Stomach smooth muscle (tissue), 2 donors: Measurements from ENCODE around the gene UST.
"Not testable (repeated sequence)": the region's sequence is repeated elsewhere in the genome, so short reads cannot be mapped to it uniquely, and the experiment has no call there.

Experiments
- H3K27ac ChIP-seq: one replicate; pipeline ENCODE4 v1.7.0; 2013; ENCODE audit warnings: mild to moderate bottlenecking, low read length, inconsistent platforms
- H3K27me3 ChIP-seq, 2 donors: one replicate each; pipeline ENCODE4 v1.7.0; 2013; ENCODE audit warnings: low read length in 2 of 2; ENCODE audit not compliant: insufficient read depth in 2 of 2, control insufficient read depth in 1 of 2
- H3K36me3 ChIP-seq, 2 donors: one replicate each; pipeline ENCODE4 v1.7.0; 2013; ENCODE audit warnings: low read length in 2 of 2; ENCODE audit not compliant: control insufficient read depth in 2 of 2, insufficient read depth in 2 of 2
- H3K4me1 ChIP-seq: one replicate; pipeline ENCODE4 v1.7.0; 2013; ENCODE audit warnings: low read length; ENCODE audit not compliant: control insufficient read depth, insufficient read depth
- H3K4me3 ChIP-seq, 2 donors: one replicate each; pipeline ENCODE4 v1.7.0; 2013; ENCODE audit warnings: low read length in 2 of 2
- H3K9ac ChIP-seq, 2 donors: one replicate each; pipeline ENCODE4 v1.7.0; 2013; ENCODE audit warnings: low read length in 2 of 2, mild to moderate bottlenecking in 1 of 2
- H3K9me3 ChIP-seq, 2 donors: one replicate each; pipeline ENCODE4 v1.7.0; 2013; ENCODE audit warnings: low read length in 2 of 2; ENCODE audit not compliant: control insufficient read depth in 2 of 2
- donor health status: healthy.
- donor health status: Pancreatic carcinoma.

The UST gene

DNA sequence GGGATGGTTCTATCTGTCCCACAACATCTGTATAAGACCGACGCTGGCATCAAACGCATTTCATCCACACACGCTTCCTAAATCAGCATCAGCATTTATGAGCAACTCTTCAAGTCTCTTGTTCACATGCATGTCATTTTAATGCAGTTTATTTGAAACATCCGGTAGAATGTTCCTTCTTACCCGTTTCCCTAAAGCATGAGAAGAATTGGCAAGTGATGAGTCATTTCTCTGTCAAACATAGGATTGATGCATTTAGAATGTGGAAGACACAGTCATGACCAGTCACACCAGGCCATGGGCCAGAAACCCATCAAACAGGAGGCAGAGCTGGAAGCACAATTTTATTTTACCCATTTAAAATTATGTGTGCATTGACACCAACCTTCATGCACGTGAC lies 122.8 kb downstream of the UST start:
- no peaks in the 10 kb centered on the region for H3K27me3 ChIP-seq
- H3K4me3 ChIP-seq, result no peak overlapping the region
- no peak overlapping the region for H3K9ac ChIP-seq
- H3K4me1 ChIP-seq, result peaks cover 18% of the 10 kb centered on the region
- H3K27ac ChIP-seq, result no peak overlapping the region
- H3K9me3 ChIP-seq, result no peaks in the 10 kb centered on the region
- H3K36me3 ChIP-seq, result no peaks in the 10 kb centered on the region

DNA sequence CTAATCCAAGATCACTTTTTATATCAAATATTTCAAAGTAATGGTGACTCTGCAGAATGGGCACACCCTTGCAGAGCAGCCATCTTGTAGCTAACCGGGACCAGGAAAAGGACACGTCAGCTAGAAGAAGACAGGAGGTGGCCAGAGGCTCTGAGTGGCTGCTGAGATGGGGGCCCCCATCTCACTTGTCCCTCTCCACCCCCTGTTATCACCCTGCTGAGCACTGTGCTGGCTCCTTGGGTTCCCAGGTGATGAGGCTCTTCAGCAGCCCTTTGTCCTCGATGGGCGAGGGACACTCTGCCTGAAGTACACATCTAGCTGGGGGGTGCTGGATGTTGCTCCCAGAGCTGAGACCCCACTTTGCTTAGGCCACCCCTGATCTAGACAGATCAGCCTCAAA lies 126.3 kb downstream of the UST start:
- Histone ChIP-seq H3K27me3 (no peaks in the 10 kb centered on the region), H3K9ac (no peak overlapping the region), H3K36me3 (no peaks in the 10 kb centered on the region), H3K27ac (no peak overlapping the region), H3K4me3 (no peak overlapping the region), H3K4me1 (peaks cover 19% of the 10 kb centered on the region), H3K9me3 (no peaks in the 10 kb centered on the region)

- Histone ChIP-seq H3K9me3 (no peaks in the 10 kb centered on the region), H3K4me3 (no peak overlapping the region), H3K4me1 (peaks cover 19% of the 10 kb centered on the region), H3K27ac (no peak overlapping the region), H3K9ac (no peak overlapping the region), H3K27me3 (no peaks in the 10 kb centered on the region), H3K36me3 (no peaks in the 10 kb centered on the region)
These were observed 127.0 kb downstream of the UST start for GRCh38 chr6:148873868-148874267.

DNA sequence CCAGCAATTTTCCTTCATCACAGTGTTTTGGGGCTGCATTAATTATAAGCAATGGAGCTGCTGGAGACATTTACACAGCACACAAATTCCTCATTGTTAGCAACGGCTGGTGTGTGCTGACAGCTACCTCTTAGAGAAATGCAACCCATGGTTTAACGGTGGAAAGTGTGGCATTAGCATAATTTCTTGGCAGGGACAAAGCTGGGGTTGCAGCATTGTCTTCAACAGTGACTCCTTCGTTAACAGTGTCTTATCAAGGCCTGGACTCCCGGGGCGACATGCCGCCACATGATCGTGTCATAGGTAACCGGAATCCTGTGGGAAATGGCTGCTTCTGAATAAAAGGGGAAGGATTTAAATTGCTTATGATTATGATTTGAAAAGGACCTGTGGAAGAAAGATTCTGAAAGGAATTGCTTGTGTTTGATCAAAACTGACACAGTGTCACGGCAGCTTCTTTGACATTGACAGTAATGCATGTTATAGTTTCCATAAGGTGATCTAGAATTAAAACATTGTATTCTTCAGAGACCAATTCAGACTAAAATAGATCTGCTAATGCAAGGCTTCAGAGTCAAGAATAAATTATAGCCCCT lies 128.0 kb downstream of the UST start:
- H3K9ac ChIP-seq, result no peak overlapping the region
- H3K27ac ChIP-seq, result no peak overlapping the region

GRCh38 chr6:148878683-148879082 lies 131.9 kb downstream of the UST start:
- peaks cover 5% of the 10 kb centered on the region for H3K4me1 ChIP-seq
- H3K27ac ChIP-seq, result no peak overlapping the region
- no peaks in the 10 kb centered on the region for H3K27me3 ChIP-seq
- H3K9me3 ChIP-seq, result no peaks in the 10 kb centered on the region
- H3K36me3 ChIP-seq, result no peaks in the 10 kb centered on the region
- no peak overlapping the region for H3K9ac ChIP-seq
- no peak overlapping the region for H3K4me3 ChIP-seq

More for the DNA sequence above, 128.0 kb downstream of the UST start:
- peaks cover 12% of the 10 kb centered on the region for H3K4me1 ChIP-seq
- no peaks in the 10 kb centered on the region for H3K27me3 ChIP-seq
- no peaks in the 10 kb centered on the region for H3K36me3 ChIP-seq
- no peak overlapping the region for H3K4me3 ChIP-seq
- no peaks in the 10 kb centered on the region for H3K9me3 ChIP-seq

DNA sequence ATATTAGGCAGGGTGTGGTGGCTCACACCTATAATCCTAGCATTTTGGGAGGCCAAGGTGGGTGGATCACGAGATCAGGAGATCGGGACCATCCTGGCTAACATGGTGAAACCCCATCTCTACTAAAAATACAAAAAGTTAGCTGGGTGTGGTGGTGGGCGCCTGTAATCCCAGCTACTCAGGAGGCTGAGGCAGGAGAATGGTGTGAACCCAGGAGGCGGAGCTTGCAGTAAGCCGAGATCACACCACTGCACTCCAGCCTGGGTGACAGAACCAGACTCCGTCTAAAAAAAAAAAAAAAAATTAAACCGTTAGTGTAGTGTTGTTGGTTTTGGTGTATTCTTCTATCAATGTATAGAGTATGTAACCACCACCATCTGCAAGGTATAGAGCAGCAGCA lies 133.9 kb downstream of the UST start:
- not testable (repeated sequence) for H3K4me3 ChIP-seq, H3K27ac ChIP-seq, H3K9ac ChIP-seq, H3K4me1 ChIP-seq, H3K9me3 ChIP-seq, H3K27me3 ChIP-seq, H3K36me3 ChIP-seq

DNA sequence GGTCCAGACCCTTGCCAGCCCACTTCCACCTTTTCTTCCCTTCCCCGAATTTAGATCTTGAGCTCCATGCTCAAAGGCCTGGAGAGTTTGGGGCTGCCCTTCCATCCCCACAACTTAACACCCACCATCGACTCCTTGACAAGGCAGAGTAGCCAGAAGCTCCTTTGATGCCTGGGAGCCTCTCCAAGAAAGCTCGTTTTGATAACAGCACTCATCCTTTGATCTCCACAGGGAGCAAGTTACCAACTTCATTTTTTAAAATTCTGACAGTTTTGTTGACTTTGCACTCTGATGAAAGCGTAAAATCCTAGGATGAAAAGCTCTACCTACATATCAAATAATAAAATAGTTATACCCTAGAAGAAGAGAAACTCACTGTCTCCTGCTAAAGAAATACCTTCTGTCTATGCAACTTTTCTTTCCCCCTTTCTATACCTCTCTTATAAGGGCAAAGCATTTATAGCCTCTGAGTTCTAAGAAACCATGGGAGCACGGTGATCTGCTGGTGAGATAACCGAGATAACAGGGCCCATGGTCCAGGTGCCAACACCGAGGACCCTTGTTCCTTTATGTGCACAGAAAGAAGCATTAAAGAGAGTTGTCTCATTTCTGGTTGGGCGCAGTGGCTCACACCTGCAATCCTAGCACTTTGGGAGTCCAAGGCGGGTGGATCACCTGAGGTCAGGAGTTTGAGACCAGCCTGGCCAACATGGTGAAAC lies 134.9 kb downstream of the UST start:
- no peaks in the 10 kb centered on the region for H3K36me3 ChIP-seq
- H3K4me1 ChIP-seq, result no peaks in the 10 kb centered on the region
- H3K4me3 ChIP-seq, result no peak overlapping the region
- no peaks in the 10 kb centered on the region for H3K27me3 ChIP-seq
- no peaks in the 10 kb centered on the region for H3K9me3 ChIP-seq
- H3K27ac ChIP-seq, result no peak overlapping the region
- H3K9ac ChIP-seq, result no peak overlapping the region

- Histone ChIP-seq H3K4me3 (no peak overlapping the region), H3K9ac (no peak overlapping the region), H3K27me3 (no peaks in the 10 kb centered on the region), H3K27ac (no peak overlapping the region), H3K36me3 (no peaks in the 10 kb centered on the region), H3K4me1 (no peaks in the 10 kb centered on the region), H3K9me3 (no peaks in the 10 kb centered on the region)
These were observed 136.4 kb downstream of the UST start for GRCh38 chr6:148883270-148883669.

GRCh38 chr6:148884461-148884860 lies 137.6 kb downstream of the UST start:
- no peaks in the 10 kb centered on the region for H3K27me3 ChIP-seq
- H3K4me3 ChIP-seq, result no peak overlapping the region
- no peaks in the 10 kb centered on the region for H3K9me3 ChIP-seq
- no peak overlapping the region for H3K9ac ChIP-seq
- no peaks in the 10 kb centered on the region for H3K36me3 ChIP-seq
- H3K27ac ChIP-seq, result no peak overlapping the region
- H3K4me1 ChIP-seq, result peaks cover 6% of the 10 kb centered on the region

DNA sequence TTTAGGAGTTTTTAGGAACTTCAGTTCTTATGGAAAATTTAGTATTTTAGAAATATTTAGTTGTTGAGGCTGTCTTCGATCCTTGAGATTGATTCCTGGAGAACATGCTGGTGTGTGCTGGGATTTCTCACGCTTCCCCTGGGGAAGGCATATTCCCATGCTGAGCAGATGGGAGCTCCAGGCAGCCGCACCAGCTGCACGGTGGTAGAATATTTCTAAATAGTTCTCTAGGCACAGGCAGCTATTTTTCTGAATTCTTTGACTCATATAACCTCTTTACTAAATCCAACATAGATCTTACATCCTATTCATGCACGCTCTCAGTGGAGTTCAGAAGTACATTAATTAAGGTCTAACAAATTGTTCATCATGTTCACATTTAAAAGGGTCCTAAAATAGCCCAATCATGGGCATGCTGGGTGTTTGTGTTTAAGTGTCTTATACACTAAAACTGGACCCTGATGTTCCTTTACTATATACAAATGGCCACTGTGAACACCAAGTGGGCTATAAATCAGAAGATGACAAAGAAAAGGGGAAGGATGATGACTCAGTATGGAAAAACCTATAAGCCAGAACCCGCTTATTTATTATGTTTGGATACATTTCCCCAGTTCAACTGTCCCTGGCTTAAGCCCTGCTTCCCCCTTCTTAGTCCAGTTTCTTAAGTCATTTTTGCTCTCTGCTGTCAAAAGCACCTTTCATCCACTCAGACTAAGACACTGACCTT lies 138.5 kb downstream of the UST start:
- H3K4me3 ChIP-seq, result no peak overlapping the region
- no peaks in the 10 kb centered on the region for H3K27me3 ChIP-seq
- H3K36me3 ChIP-seq, result no peaks in the 10 kb centered on the region
- H3K9ac ChIP-seq, result no peak overlapping the region
- no peak overlapping the region for H3K27ac ChIP-seq
- no peaks in the 10 kb centered on the region for H3K9me3 ChIP-seq
- H3K4me1 ChIP-seq, result peaks cover 11% of the 10 kb centered on the region
